ENCODE data around the gene DUSP7.

The DUSP7 gene

DNA sequence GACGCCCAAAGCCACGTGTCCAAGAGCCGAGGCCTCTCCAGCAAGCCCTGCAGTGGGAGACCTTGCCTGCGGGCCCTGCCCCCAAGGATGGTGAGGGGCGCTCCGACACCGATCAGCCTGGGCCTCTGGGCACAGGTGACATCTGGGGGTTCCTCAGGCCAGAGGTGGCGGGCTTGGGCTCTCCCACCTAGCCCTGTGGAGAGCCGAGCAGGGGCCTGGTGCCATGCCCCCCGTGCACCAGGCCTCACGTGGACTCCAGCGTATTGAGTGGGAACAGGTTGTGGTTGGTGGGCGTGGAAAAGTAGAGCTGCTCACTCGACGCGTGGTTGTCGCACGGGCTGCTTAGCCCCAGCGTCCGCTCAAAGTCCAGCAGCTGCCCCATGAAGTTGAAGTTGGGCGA, 5.8 kb downstream of the DUSP7 start:
- H3K4me3 ChIP-seq (ENCODE audit: low read depth, low read length): no peak overlapping the region
- in situ Hi-C loops (cut with HindIII; ENCODE audit: low sequenced_read_pairs): no loop called here
- DNase-seq (ENCODE audit: low read depth, low spot score): no peak
- TF ChIP-seq, protein P1, sequence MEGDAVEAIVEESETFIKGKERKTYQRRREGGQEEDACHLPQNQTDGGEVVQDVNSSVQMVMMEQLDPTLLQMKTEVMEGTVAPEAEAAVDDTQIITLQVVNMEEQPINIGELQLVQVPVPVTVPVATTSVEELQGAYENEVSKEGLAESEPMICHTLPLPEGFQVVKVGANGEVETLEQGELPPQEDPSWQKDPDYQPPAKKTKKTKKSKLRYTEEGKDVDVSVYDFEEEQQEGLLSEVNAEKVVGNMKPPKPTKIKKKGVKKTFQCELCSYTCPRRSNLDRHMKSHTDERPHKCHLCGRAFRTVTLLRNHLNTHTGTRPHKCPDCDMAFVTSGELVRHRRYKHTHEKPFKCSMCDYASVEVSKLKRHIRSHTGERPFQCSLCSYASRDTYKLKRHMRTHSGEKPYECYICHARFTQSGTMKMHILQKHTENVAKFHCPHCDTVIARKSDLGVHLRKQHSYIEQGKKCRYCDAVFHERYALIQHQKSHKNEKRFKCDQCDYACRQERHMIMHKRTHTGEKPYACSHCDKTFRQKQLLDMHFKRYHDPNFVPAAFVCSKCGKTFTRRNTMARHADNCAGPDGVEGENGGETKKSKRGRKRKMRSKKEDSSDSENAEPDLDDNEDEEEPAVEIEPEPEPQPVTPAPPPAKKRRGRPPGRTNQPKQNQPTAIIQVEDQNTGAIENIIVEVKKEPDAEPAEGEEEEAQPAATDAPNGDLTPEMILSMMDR (IDR thresholded peaks at IDR 0.05; ENCODE audit: low read depth, low read length): no peak

DNA sequence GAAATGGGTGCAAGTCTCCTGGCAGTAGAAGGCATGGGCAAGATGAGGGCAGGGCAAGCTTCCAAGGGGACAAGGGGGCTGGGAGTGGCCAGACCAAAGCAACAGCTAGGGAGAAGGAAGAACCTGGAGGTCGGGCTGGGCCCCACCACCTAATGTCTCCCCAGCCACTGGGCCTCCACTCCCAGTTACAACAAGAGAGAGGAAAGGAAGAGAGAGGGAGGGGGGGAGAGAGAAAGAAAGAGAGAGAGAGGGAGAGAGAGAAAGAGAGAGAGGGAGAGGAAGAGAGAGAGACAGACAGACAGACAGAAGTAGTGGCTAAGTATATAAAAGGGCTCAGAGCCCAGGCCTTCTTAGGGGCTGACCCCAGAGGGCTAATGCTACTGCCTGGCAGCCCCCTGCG, 6.9 kb downstream of the DUSP7 start:
- DNase-seq (ENCODE audit: low read depth, low spot score): no peak
- in situ Hi-C loops (cut with HindIII; ENCODE audit: low sequenced_read_pairs): loop anchor here (5.0 kb wide), 1 partner anchor 43 kb away; no protein-coding TSS in a partner anchor
- H3K4me3 ChIP-seq (ENCODE audit: low read depth, low read length): no peak overlapping the region
- TF ChIP-seq, protein P1 (IDR thresholded peaks at IDR 0.05; ENCODE audit: low read depth, low read length): no peak

DNA sequence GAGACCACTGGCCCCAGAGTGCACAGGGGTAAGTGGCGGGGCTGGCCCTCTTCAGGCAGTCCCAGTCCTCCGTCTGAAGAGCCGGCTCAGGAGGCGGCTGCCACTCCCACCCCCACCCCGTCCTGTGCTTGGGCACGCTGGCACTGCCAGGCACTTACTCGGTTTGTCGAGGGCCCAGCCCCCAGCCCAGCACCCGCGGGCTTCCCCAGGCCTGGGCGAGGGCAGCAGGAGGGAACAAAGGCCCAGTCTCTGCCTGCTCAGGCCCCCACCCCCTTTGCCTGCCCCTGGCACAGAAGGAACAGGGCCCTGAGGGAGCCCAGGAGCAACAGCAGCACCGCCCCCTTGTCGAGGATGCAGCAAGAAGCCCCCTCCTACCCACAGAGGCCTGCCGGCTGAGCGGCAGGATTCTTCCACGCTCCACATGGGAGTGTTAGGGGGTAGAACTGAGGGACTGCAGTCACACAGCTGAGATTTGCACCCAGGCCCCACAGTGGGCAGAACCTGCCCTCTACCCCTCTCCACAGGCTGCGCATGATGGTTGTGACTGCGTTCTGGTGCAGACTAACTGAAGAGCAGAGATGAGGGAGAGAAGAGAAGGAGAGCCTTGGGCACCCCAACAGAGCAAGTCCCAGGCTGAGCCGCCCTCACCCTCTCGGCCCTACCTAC, 8.9 kb downstream of the DUSP7 start:
- in situ Hi-C loops (cut with HindIII; ENCODE audit: low sequenced_read_pairs): loop anchor here (5.0 kb wide), 1 partner anchor 45 kb away; no protein-coding TSS in a partner anchor
- H3K4me3 ChIP-seq (ENCODE audit: low read depth, low read length): no peak overlapping the region
- DNase-seq (ENCODE audit: low read depth, low spot score): no peak
- TF ChIP-seq, protein P1 (IDR thresholded peaks at IDR 0.05; ENCODE audit: low read depth, low read length): no peak

DNA sequence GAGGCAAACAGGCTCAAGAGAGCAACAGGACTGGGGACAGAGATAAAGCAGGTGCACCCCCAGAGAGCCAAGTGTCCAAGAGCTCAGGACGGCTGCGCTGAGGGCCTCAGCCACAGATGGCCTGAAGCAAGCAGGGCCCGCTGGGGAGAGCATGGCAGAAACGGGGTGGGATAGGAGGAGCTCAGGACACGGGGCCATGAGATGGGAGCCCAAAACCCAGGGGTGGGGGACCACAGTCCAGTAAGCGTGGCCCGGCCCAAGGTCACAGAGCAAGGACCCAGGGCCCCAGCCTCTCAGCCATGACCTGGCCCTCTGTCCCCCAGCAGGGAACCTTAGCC, 9.5 kb downstream of the DUSP7 start:
- in situ Hi-C loops (cut with HindIII; ENCODE audit: low sequenced_read_pairs): loop anchor here (5.0 kb wide), 1 partner anchor 45 kb away; no protein-coding TSS in a partner anchor
- DNase-seq (ENCODE audit: low read depth, low spot score): no peak
- TF ChIP-seq, protein P1 (IDR thresholded peaks at IDR 0.05; ENCODE audit: low read depth, low read length): no peak
- H3K4me3 ChIP-seq (ENCODE audit: low read depth, low read length): no peak overlapping the region

DNA sequence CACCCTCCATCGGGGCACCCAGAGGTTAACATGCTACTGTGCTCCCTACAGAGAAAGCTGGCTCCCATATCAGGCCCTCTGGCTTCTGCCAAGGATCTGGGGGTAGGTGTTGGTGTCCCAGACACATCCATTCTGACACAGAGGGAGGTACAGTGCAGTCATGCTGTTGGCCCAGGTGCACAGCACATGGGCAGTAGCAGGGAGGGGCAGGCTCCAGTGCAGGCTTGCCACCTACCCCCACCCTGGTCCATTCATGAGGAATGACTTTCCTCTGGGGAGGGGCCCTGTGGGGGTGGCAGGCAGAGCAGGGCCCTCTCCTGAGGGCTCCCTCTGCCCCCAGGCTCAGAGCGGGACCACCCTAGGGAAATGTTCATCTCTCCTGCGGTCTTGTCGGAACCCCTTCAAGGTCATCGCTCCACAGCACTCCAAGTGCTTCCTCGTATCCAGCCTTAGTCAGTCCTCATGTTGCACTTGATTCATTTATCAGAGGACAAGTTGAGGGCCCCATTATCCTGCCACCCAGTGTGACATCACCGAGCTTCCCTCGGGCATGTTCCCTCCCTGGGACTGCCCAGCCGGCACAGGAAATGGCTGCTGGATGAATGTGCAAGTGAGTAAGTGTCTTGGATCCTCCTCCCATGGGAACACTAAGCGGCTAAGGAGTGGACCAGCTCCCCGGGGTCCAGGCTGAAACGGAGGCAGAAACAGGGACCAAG, 10.0 kb downstream of the DUSP7 start:
- in situ Hi-C loops (cut with HindIII; ENCODE audit: low sequenced_read_pairs): loop anchor here (5.0 kb wide), 1 partner anchor 46 kb away; no protein-coding TSS in a partner anchor
- no peak overlapping the region for H3K4me3 ChIP-seq (ENCODE audit: low read depth, low read length)
- TF ChIP-seq, protein P1 (IDR thresholded peaks at IDR 0.05; ENCODE audit: low read depth, low read length): no peak
- DNase-seq (ENCODE audit: low read depth, low spot score): peak; percentile 95

DNA sequence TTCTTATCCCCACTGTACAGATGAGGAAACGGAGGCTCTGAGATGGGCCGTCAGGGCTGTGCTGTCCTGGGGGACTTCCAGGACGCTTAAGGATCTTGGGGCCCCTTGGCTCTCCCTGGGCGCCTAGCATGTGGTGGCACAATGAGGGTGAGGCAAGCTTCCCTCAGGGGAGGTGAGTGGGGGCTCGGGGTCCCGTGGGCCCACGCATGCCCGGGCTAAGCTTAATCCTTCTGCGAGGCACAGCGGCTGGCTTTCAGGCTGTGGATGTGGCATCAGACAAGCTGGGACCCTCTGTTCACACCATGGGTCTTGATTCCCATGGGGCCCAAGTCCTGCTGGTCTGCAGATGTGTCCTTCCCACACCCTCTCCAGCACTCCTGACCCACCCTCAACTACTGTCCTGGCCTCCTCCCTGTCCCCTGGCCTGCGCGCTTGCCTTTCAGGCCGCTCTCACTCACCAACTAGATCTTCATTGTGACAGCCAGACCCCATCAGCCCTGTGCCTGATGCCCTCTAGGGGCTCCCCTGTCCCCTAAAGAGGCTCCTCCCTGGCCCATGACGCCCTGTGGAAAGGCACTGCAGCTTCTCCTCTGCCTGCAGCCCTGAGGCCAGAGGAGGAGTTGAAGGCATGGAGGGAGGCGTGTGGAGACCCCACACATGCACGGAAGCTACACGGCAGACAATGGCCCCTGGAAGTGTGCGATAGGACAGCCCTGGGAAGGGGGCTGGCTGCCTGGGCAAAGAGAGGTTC, 11.3 kb downstream of the DUSP7 start:
- DNase-seq (ENCODE audit: low read depth, low spot score): no peak
- TF ChIP-seq, protein P1 (IDR thresholded peaks at IDR 0.05; ENCODE audit: low read depth, low read length): no peak
- in situ Hi-C loops (cut with HindIII; ENCODE audit: low sequenced_read_pairs): loop anchor here (5.0 kb wide), 1 partner anchor 47 kb away; no protein-coding TSS in a partner anchor
- no peak overlapping the region for H3K4me3 ChIP-seq (ENCODE audit: low read depth, low read length)
